Lower leg skin (tissue), 3 donors: ENCODE data around the gene ATP4B.

Source experiments
- CTCF ChIP-seq, 3 donors: fragments of 450-650 bp; IDR thresholded peaks; one replicate each; pipeline ENCODE4 v1.5.1; 2016; ENCODE audit warnings: antibody characterized with exemption in 3 of 3, mild to moderate bottlenecking in 3 of 3, moderate library complexity in 2 of 3
- POLR2A ChIP-seq, 2 donors: fragments of 450-650 bp; IDR thresholded peaks; one replicate each; pipeline ENCODE4 v1.6.1; 2016 to 2017; ENCODE audit warnings: antibody characterized with exemption in 2 of 2, mild to moderate bottlenecking in 1 of 2, moderate library complexity in 1 of 2

GRCh38 chr13:113604186-113604585 lies 53.8 kb downstream of the ATP4B start:
- TF ChIP-seq CTCF (IDR thresholded peaks at IDR 0.05) (no peak), POLR2A (IDR thresholded peaks at IDR 0.05) (no peak)
